ENCODE data around the gene NTN4.
"Not testable (repeated sequence)": the region's sequence is repeated elsewhere in the genome, so short reads cannot be mapped to it uniquely, and the experiment has no call there.

The NTN4 gene

DNA sequence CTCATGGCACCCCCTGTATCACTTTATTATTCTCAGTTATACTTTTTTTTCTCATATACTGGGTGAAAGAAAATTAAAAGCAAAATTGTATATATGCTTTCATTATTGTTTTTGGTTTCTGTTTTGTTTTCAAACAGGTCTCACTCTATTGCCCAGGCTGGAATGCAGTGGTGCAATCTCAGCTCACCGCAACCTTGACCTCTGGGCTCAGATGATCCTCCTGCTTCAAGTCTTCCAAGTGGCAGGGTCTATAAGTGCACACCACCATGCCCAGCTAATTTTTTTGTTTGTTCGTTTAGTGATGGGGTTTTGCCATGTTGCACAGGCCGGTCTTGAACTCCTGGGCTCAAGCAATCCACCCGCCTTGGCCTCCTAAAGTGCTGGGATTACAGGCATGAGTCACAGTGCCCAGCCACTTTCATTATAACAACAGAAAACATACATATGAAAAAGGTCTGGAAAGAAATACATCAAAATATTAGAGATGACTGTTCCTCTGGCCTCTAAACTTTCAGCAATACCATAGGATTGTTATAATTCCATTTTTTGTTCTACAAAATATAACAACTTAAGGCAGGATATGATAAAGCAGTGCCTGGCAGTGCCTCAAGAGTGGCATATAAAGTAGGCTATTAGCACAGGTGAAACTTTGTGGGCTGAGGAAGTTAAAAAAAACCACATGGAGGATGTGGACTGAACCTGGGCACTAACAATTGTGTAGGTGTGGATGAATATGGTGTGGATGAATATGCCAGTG, 5.8 kb upstream of the NTN4 start:
- DNase-seq (ENCODE audit: low read depth) = no peak

DNA sequence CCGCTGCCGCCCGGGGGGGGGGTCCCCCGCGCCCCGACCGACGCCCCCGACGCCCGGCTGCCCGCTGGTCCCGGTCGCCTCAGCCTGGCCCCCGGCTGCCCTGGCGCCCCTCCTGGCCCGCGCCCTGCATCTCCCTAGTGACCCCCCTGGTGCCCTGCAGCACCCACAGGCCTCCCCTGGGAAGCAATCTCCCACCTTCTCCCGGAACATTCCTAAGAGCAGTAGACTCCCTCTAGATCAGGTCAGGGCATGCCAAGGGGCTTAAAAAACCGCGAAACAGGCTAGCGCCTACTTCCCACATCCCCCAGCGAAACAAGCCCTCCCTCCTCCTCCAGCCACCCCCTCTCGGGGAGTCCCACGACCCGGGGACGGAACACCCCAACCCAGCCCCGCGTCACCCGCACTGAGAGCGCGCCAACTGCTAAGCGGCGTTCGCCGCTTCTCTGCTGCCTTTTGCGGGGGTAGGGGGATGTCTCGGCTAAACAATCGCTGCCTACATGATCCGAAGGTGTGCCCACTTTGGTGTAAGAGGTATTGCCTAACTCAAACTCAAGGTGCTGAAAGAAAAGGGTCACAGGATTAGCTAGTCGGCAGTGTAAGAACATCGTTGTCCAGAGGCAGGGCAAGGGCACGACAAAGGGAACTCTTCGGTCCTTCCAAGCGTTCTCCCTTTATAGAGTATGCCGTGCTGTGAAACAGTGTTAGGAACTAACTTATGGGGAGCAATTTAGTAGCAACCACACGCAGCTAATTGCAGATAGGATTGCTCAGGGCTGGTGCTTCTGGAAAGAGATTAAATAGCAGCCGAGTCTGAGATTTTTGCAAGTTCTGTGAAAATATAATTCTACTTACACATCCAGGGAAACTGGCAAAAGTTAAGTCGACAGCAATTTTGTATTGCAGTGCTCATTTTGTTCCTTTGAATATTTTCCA, 619 bp upstream of the NTN4 start:
- DNase-seq (ENCODE audit: low read depth) = no peak

DNA sequence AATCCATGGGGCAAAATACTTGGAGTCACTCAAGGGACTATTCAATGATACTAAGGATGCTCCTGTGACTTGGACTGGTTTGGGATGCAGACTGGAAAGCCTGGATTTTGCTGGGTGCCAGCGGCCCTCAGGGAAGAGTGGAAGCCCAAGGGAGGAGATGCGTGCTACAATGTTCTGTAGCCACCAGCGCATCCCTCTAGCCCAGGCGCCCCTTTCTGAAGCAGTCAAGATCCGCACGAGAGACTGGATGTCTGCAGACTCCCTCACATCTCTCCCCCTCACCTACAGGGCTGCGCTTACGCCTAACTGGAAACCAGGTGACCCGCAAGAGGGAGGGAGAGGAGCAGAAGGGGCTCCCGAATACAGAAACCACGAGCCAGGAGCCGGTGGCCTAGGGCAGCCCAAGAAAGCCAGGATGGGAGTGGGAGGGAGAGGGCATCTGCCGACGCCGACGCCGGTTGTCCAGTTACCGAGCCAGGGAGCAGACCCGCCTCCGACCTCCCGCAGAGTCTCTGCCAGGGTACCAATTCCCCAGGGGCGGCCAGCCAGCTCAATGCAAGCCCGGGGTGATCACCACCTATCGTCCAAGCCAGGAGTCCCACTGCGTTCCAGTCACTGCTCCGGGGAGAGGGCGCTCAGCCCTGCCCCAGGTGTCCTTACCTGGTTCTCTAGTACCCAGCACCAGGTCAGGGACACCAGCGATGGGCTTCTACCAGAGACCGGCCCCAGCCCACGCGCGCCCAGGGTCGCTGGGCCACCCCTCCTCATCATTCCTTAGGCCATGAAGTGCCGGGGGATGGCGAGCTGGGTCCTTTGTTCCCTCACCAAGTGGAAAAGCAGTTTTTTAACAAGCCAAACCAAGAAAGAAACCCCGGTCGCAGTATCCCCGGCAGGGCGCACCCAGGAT, 1.2 kb downstream of the NTN4 start:
- no peak for DNase-seq (ENCODE audit: low read depth)

DNA sequence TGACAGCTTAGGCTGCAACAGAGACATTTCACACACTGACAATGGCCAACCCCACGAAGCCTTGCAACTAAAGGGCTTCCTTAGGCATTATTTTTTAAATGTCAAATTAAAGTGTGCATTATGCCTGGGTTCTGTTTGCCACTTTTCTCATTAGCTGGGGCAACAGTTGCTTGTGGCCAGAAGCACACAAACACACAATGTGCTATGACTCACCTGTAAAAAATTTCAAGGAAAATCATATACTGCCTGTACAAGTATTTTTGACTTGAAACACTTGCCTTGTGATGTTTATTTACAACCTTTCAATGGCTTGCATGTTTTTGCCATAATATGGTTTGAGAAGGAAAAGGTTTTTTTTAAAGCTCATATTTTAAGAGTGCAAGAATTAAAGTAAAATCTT, 1.9 kb downstream of the NTN4 start:
- DNase-seq (ENCODE audit: low read depth) = no peak

DNA sequence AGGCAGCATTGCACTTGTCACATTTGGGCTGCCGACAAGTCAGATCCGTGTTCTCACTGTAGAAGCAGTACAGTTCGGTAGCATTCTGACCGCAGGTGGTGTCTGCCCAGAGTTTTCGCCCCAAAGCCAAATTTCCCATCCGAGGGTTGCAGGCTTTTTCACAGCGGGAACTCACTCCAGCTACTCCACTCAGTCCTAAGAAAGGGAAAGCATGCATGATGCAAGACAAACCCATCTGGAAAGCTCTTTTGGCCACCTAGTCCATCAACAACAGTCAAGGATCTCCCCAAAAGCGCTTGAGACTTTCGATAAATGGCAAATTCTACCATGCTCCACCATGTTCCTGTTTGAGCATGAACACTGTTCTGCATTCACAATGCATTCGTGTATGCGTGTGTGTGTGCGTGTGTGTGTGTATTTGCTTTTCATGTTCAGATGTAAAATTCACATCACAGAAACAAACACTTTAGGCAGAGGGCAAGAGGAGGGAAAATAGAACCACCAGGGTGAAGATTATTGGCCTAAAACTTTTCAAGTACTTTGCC, 3.2 kb downstream of the NTN4 start:
- DNase-seq (ENCODE audit: low read depth) = no peak

DNA sequence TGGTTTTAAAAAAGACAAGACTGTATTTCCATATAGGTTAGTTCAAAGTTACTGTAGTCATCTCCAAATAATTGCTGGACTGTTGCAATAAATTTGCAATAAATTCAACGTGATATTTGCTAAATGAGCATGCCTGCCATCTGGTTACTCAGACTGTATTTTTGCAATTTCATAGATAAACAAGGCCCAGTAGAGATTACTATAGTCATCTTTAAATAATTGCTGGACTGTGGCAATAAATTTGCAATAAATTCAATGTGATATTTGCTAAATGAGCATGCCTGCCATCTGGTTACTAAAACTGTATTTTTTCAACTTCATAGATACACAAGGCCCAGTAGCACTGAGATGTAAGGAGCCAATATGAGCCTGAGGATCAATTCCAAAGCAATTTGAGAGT, 5.6 kb downstream of the NTN4 start:
- DNase-seq (ENCODE audit: low read depth) = no peak

DNA sequence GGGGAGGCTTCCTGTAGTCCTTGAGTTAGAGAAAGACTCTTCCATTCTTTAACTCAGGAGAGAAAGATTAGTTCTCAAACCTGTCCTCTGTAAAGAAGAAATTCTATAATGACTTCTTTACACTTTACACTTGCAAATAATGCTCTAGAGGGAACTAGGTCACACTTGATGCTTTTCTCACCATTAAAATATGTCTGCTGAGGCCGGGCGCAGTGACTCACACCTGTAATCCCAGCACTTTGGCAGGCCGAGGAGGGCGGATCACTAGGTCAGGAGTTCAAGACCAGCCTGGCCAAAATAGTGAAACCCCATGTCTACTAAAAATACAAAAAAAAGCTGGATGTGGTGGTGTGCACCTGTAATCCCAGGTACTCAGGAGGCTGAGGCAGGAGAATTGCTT, 6.3 kb downstream of the NTN4 start:
- DNase-seq (ENCODE audit: low read depth) = no peak

DNA sequence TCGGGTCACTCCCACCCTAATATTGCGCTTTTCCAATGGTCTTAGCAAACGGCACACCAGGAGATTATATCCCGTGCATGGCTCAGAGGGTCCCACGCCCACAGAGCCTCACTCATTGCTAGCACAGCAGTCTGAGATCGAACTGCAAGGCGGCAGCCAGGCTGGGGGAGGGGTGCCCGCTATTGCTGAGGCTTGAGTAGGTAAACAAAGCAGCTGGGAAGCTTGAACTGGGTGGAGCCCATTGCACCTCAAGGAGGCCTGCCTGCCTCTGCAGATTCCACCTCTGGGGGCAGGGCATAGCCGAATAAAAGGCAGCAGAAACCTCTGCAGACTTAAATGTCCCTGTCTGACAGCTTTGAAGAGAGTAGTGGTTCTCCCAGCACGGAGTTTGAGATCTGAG, 15.1 kb downstream of the NTN4 start:
- DNase-seq (ENCODE audit: low read depth) = not testable (repeated sequence)

DNA sequence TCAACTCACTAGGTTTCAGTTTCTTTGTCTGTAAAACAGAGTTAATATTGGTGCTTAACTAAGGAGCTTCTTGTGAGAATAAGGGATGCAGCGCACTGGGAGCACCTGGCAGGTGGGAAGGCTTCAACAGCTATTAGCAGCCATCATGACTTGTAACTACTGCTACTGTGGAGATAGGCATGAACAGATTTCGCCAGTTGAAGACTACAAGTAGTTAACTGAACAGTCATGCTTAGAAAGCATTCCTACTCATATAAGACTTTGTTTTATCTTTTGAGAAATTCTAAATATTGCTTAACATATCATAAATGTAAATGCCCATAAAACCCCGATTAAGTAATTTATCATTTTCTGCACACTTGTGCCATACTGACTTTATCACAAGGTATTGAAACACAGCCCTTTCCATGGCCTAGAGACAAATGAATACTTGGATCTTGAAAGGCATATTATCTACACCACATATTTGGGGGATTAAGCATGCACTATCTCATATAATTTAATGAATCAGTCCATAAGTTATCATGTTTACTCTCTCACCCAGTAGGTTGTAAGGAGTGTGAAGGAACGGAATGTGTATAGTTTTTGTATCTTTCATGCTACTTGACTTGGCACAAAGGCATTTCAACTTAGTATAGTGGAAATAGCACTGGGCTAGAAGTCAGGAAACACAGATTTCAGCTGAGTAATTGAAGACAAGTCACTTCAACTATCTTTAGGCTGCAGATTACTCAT, 16.1 kb downstream of the NTN4 start:
- no peak for DNase-seq (ENCODE audit: low read depth)

DNA sequence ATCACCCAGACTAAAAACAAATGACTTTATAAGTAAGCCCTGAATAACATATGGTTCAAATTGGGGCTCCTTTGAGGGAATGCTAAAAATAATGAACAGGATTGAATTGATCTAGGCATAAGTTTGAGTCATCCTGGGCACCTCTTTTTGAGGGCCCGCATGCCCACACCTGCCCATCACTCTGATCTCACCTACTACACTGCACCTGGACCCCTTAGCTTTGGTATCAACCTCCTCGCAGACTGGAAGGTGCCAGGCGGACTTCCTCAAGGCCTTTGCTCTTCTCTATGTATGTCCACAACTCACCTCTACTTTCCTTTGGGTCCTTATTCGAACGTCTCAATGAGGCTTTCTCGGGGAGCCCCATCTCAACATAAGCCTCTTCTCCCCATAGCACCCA, 17.2 kb downstream of the NTN4 start:
- no peak for DNase-seq (ENCODE audit: low read depth)

DNA sequence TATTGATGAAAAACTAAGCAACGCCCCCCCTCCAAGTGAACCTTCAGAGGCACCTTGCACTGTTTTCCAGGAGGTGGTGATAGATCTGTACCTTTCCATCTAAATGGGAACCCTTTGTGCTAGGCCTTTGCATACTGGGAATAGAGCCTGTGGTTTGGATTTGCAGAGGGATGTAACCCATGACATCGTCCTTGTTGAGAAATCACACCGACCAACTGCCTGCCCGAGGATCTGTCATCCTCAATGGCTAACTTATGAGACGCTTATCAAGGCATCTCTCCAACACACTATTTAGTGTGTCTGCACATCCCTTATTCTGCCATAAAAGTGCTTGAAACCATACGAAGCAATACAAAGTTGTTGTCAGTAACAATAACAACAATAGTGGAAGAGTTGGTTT, 22.9 kb downstream of the NTN4 start:
- DNase-seq (ENCODE audit: low read depth) = no peak

DNA sequence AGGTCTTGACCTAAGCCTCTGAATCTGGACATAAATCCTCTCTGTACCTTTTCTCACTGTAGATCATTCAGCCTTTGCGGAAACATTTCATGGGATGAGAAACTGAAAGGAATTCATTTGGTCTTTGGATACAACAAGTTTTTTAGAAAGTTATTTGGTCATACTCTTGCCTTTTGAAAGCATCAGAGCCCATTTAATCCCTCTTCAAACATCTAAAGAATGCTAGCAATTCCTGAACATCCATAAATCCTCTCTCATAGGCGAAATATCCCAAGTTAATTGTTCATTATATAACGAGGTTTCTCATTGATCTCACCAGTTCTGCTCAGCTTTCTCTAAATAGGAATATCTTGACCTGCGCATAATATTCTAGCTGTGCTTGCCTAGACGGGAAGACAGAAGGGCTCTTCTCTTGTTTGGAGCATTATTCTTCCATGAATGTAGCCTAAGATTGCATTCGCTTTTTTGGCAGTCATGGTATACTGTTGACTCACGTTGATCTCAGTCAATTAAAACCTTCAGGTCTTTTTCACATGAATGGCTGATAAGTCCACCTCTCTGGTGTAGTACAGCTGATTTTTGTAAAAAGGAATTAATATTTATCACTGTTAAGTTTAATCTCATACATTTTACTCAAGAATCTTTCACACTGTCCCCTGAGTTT, 24.1 kb downstream of the NTN4 start:
- no peak for DNase-seq (ENCODE audit: low read depth)

DNA sequence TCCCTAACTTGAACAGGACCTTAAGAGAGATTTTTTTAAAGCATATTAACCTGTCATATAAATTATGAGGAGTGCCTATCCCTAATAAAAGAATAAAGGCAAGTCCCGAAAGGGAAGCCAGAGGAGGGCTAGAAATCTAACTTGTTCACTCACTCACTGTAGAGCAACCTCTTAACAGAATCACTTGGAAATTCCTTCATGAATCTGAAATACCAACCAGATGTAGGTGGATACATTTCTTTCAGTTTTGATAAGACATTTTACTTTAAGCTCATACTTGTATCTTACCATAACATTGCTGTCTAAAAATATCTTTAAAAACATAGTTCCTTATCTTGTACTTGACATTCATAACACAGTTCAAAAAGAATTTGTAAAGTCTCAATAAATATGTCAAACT, 25.7 kb downstream of the NTN4 start:
- no peak for DNase-seq (ENCODE audit: low read depth)

DNA sequence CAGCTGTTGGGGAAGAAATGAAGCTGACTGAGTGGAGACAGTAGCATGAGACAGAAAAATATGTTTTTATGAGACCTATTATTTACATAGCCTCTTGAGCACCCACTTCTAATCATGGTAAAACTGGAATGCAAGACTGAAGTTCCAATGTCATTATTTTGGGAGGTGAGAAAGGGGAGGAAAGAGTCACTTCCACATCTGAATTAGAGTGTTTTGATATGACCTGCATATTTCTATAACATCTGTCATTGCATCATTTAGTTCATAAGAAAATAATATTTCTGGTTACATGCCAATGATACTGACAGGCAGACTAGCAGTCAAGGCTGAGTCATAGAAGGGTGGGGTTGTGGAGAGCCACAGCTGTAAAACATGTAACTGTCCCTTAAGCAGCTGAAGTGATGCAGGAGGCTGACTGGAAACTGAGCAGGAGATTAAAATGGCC, 26.7 kb downstream of the NTN4 start:
- DNase-seq (ENCODE audit: low read depth) = no peak

DNA sequence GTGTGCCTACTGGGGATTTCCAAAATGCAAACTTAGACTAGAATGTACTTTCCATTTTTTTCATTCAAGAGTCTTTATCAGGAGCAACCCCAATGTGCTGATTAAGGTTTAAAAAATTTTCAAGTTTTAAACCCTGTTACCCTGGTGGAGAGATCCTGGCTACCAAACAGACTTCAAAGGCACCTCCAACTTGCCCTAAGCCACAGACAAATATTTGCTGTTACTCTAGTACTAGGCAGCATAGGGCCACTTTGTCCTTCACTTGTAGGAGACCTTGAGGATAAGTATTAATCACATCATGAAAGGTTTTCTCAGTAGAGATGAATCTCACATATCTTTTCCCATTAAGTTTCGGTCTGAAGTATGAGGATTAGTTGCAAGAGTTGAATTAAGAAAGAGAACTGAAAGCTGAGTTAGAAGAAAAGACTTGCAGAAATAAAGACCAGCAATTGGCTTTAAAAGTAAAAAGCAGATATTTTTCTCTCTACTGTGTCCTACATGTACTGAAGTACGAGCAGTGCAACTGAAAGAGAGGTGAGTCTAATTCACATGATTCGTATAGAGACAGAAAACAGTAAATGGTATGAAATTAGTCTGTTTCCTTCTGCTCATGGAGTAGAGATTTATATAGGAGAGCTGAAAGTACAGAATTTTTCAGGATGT, 28.3 kb downstream of the NTN4 start:
- DNase-seq (ENCODE audit: low read depth) = no peak

DNA sequence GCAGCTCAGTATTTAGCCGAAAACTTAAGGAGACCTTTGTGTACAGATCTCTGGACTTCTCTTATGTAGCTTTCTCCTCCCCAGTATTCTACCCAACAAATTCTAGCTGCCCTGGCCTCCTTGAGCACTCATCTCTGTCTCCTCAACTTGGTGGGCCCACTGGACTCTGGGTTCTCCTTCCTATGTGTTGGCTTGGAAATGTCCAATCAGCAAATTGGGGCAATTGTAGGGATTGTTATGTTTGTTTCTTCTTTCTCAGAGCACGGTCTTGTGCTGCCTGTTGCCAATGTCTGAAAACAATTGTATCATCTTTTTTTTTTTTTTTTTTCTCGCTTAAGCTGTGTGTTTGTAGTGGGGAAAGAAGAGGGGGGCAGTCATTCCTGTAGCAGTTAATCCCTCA, 30.2 kb downstream of the NTN4 start:
- no peak for DNase-seq (ENCODE audit: low read depth)

DNA sequence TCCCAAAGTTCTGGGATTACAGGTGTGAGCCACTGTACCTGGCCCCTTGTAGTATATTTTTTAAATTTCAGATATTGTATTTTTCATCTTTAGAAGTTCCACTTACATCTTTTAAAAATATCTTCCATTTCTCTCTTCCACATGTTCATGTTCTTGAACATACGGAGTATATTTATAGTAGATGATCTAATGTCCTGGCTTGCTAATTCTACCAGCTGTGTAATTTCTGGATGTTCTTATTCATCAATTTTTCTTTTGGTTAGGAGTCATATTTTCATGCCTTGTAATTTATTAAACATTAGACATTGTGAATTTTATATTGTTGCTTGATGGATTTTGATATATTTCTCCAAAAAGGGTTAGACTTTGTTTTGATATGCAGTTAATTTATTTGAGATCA, 30.8 kb downstream of the NTN4 start:
- no peak for DNase-seq (ENCODE audit: low read depth)

DNA sequence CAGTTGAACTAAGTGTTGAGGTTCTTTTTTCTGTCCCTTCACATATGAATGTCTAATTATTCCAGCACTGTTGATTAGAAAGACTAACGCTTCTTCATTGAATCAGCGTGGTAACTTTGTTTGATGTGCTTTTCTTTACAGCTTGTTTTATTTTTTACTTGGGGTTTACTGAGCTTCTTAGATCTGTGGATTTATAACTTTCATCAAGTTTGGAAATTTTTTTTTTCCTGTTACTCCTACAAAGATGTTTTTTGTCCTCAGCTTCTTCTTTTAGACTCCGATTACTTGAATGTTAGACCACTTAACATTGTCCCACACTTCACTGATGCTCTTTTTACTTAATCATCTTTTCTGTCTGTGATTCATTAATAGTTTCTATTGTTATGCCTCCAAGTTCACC, 31.5 kb downstream of the NTN4 start:
- no peak for DNase-seq (ENCODE audit: low read depth)

DNA sequence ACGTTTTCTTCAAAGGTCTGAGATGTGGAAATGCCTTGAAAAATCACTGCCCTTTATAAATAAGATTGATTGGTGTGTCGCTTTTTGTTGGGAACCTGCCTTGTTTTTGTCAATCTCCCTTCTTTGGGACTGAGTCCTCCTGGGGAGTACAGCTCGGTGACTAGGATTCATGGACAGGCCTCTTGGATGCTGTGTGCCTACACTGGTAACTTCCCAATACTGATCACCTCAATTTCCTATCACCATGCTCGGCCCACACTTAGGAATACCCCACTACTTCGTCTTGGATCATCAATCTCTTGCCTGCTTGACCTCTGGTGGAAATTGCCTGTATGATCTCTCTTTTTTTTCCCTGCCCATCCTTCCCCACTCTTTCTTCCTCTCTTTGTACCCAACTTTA, 34.2 kb downstream of the NTN4 start:
- no peak for DNase-seq (ENCODE audit: low read depth)

DNA sequence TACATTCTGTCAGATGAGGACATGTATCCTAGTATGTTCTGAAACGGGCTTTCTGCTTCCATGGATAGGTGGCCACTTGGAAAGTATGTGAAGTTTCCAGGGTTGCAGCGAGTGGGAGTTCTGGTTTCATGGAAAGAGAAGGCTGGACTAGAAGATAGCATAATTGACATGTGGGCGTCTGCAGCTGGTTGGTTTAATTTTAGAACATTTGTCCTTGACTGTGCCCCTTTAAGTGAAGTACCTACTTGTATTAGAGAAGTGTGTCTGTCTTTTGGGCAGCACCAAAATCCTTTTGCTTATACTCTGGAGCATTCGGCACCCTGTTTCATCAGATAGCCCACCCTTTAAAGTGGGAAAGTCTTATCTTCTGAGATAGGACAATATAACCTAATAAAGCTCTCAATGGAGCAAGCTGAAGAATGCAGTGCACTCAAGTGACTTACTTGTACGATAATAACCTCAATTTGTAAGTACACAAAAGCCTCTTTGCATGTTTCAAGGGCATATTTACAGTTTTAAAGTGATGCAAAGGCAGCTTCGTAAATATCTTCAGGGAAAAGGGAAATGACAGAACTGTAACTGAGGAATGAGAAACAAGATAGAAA, 35.2 kb downstream of the NTN4 start:
- no peak for DNase-seq (ENCODE audit: low read depth)
